Activated CD4-positive, alpha-beta T cell treated with anti-CD3 and anti-CD28 coated beads for 1 hour (primary cell): Measurements from ENCODE around the gene PRKAB2.
"Not testable (repeated sequence)": the region's sequence is repeated elsewhere in the genome, so short reads cannot be mapped to it uniquely, and the experiment has no call there.

Source experiments
- DNase-seq: peaks from one replicate; pipeline ENCODE4 v3.0.0-alpha.2; 2020

Gene PRKAB2

GRCh38 chr1:147172168-147173016, at the start of gene PRKAB2:
Gene PRKAB2, minus strand, starts transcription at chr1:147172470. Its CDS starts 326 bp downstream, at chr1:147172144.
- DNase-seq: peak; percentile 85

- DNase-seq: no peak
These were observed 46.3 kb upstream of the PRKAB2 start for GRCh38 chr1:147218606-147219005.

GRCh38 chr1:147217141-147217540, 44.9 kb upstream of the PRKAB2 start:
- no peak for DNase-seq

DNA sequence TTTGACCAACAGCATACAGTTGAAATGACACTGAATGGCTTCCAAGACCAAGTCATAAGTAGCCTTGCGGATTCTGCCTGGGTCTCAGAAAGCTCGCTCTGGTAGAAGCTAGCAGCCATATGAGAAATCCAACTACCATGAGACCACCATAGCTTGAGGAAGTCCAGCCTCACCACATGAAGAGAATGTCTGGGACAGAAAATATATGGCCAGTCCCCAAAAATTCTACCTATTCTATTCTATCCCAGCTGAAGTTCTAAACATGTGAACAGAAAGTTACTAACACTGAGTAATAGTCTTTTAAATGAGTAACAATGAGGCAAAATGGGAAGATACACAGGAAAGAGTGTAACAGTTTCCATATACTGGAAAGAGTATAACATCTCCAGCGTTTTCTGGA, 43.9 kb upstream of the PRKAB2 start:
- no peak for DNase-seq

DNA sequence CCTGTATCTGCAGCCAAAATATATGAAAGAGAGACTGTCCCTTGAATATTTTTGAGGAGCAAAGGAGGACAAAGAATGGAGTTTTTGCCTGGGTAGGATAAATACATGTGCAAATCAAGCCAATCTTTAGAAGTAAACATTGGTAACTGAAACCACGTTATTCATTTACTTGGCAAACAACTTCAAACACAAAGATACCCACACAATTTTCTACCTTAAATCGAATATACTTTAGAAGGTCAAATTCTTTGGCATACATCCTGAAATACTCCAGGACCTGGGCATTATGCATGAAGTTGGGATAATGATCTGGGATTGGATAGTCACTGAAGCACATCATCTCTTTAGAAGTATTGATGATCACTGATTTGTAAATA, 43.3 kb upstream of the PRKAB2 start:
- no peak for DNase-seq

- no peak for DNase-seq
These were observed 42.7 kb upstream of the PRKAB2 start for GRCh38 chr1:147214842-147215539.

DNA sequence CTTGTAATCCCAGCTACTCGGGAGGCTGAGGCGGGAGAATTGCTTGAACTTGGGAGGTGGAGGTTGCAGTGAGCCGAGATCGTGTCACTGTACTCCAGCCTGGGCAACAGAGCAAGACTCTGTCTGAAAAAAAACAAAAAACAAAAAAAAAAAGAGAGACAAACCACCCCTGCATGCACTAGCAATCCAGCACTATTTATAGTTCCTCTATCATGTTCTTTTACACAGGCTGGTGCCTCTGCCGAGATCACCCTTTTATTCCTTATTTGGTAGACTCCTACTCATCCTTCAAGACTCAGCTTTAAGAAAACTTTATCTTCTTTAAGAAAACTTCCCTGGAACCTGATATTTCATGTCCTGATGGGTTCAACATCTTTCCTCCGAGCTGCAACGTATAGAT, 42.1 kb upstream of the PRKAB2 start:
- no peak for DNase-seq

DNA sequence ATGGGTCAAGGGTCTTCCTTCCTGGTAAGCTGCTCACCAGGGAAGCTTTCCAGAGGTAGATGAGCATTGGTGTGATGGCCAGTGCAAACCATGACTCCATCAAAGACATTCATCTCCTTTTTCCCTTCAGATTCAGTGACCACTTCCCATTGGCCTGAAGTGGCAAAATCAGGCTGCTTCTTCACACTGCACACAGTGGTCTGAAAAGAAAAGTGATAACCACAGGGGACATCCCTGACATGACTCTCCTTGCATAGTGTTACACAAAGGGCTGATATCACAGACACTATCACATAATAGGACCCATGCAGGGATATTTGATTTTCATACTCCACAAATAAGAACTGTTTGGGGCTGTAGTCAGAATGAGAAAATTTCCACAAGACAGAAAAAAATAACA, 41.0 kb upstream of the PRKAB2 start:
- no peak for DNase-seq

DNA sequence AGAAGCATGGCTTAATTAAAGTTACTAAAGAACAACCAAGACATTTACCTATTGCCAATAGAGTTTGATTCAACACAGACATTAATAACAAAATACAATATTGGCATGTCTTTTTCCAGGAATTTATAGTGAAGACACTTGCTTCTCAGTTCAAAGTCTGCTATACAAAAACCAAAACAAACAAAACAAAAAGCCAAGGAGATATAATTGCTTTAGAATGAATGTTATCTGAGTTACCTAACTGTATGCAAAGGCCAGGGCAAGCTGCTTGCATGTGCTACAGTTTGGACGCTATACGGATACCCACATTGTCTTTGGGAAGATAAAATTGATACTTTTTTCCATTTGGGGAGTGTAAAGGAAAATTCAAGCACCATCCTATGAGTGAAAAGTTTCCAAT, 39.3 kb upstream of the PRKAB2 start:
- DNase-seq: no peak

DNA sequence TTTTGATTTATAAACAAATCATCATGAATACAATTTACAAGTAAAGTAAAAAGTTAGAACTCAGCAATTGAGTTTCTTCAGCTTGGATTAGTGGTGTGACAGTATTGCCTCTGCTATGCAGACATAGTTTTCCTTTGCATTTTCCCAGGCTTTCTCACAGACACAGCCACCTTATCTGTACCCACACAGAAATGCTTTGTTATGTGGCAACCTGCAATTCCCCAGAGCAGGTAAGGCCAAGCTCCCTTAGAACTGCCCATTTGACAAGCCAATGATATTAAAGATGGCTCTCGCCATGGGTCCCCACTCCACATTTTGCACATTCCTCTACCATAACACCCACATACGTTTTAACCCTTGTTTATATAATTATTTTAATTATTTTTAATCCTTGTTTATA, 38.7 kb upstream of the PRKAB2 start:
- DNase-seq: no peak

- DNase-seq: no peak
These were observed 37.9 kb upstream of the PRKAB2 start for GRCh38 chr1:147209825-147210821.

DNA sequence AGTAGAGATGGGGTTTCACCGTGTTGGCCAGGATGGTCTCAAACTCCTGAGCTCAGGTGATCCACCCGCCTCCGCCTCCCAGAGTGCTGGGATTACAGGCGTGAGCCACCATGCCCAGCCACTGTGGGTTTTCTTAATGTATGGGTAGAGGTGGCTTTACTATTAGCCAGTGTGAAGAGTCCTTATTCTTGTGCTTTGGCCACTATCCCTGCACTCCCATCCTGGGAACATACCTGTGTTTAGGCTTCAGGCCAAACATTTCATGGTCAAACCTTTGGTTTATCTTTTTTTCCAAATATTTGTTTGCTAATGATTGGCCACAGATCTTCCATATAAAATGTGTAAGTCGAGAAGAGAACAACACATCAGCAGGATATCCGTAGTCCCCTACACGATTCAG, 36.3 kb upstream of the PRKAB2 start:
- DNase-seq: no peak

- DNase-seq: no peak
These were observed 34.9 kb upstream of the PRKAB2 start for GRCh38 chr1:147207192-147207591.

GRCh38 chr1:147204080-147204479, 31.8 kb upstream of the PRKAB2 start:
- no peak for DNase-seq

DNA sequence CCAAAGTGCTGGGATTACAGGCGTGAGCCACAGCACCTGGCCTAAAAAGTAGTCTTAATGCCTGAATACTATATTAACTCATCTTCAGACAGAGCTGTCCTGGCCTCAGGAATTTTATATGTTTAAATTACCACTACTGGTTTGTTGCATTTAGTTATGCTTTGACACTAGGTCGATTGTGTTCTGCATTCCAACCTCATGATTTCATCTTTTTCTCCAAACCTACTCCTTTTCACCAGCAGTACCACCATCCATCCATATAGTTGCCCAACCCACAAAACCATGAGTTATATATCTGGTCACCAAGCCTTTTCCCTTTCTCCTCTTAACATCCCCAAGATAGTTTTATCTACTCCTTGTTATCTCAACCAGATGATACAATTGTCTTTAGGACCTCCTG, 30.3 kb upstream of the PRKAB2 start:
- no peak for DNase-seq

DNA sequence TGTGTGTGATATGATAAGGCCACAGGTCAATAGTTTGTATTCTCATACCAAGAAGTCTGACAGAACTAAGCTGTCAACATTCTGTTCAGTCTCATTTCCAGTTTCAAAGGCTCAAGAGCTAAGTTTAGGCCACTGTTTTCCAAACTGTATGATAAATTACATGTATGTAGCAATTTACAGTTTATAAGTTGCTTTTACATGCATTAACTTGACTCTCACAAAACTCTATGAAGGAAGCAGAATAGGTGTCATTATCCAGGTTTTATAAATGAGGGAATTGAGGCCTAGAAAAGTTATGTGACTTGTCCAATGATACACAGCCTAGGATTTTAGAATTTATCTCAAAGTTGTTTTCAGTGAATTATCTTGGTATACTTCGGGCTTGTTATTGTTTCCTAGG, 29.5 kb upstream of the PRKAB2 start:
- DNase-seq: no peak

GRCh38 chr1:147201276-147201675, 29.0 kb upstream of the PRKAB2 start:
- no peak for DNase-seq

DNA sequence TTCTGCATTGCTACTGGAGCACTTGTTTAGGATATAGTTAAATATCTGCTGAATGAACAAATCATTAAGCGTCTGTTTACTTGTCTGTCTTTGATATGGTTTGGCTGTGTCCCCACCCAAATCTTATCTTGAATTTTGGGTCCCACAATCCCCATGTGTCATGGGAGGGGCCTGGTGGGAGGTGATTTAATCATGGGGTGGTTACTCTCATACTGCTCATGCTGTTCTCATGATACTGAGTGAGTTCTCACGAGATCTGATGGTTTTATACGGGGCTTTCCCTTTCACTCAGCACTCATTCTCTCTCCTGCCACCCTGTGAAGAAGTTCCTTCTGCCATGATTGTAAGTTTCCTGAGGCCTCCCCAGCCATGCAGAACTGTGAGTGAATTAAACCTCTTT, 25.1 kb upstream of the PRKAB2 start:
- DNase-seq: not testable (repeated sequence)

GRCh38 chr1:147189514-147189913, 17.2 kb upstream of the PRKAB2 start:
- no peak for DNase-seq

DNA sequence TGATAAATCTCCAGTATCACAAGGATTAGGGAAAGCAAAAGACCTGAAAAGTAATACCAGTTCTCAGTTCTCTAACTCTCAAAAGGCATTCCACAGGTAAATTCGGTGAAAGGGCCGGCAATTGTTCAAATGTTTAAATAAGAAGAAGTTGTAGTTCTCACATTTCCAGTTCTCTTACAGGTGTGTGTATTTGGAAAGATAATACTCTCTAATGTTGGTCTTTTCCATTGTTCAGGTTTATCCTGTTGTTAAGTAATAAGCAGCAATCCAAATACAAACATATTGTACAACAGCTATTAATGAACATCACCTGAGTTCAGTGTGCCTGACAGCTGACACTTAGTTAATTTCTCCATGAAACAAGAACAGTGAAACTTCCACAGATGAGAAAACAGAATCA, 13.2 kb upstream of the PRKAB2 start:
- DNase-seq: no peak

DNA sequence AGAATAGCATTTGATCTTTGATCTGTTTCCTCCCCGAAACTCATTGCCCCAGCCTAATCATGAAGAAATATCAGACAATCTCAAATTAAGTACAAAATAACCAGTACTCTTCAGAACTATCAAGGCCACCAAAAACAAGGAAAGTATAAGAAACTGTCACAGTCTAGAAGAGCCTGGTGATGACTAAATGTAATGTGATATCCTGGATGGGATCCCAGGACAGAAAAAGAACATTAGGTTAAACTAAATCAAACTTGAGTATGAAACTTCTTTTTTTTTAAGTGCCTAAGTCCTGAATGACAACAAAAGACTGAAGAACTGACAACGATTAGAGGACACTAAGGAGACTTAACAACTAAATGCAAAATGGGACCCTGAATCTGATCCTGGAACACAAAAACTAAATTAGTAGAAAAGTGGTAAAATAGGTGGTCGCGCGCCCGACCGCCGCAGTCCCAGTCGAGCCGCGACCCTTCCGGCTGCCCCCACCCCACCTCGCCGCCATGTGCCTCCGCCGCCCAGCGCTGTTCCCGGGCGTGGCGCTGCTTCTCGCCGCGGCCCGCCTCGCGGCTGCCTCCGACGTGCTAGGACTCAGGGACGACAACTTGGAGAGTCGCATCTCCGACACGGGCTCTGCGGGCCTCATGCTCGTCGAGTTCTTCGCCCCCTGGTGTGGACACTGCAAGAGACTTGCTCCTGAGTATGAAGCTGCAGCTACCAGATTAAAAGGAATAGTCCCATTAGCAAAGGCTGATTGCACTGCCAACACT, 5.5 kb upstream of the PRKAB2 start:
- DNase-seq: no peak

DNA sequence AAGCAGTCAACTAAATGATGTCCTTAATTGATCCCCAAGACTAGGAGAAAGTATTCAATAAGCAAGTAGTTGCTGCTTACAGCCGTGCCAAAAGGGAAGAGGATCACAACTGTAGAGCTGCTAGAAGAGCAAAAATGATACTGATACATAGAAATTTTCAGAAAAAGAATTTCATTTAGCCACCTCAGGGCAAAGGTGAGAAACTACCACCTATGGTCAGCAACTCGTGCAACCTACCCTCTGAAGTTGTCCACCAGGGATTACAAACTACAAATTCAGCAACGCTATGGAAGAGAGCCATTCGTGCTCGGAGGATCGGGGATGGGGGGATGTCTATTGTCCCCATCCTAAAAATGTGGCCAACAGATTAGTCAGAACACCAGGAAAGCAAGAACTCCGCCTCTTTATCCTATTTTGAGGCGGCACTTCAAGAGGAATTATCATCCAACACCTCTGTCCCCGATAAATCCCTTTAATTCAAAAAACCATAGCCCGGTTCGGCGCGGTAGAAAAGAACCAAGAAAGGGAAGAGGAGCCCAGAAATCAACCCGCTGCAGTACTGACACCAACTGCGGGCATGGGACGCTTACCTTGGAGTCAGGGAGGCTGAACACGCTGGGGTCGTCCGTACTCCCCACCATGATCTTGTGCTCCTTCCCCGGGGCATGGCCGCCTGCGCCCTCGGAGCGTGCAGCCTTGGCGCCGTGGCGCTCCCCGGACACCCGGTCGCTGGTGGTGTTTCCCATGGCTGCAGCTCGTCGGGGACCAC, 687 bp downstream of the PRKAB2 start:
- no peak for DNase-seq
